Loucy (cell line): ENCODE measurements around the gene MTHFD2L.

ENCODE experiments used
- H2AFZ ChIP-seq: fragments of 200-600 bp; sonication (generic); 2 replicates; pipeline ENCODE4 v1.6.0; 2016; ENCODE audit warnings: antibody characterized with exemption, mild to moderate bottlenecking, low read length, moderate library complexity
- H3F3A ChIP-seq: fragments of 200-600 bp; 2 replicates; pipeline ENCODE4 v1.6.0; 2016; ENCODE audit warnings: antibody characterized with exemption, low read depth, mild to moderate bottlenecking
- H3K27me3 ChIP-seq: fragments of 200-600 bp; sonication (generic); 2 replicates; pipeline ENCODE4 v1.6.1; 2014; ENCODE audit warnings: low read length, mild to moderate bottlenecking; ENCODE audit not compliant: insufficient read depth, poor library complexity, severe bottlenecking
- H3K36me3 ChIP-seq: fragments of 200-600 bp; sonication (generic); 2 replicates; pipeline ENCODE4 v1.6.1; 2016; ENCODE audit warnings: low read length; ENCODE audit not compliant: insufficient read depth
- H3K4me1 ChIP-seq: fragments of 200-600 bp; sonication (generic); 2 replicates; pipeline ENCODE4 v1.5.1; 2014; ENCODE audit warnings: low read length, mild to moderate bottlenecking; ENCODE audit not compliant: insufficient read depth, poor library complexity, severe bottlenecking
- H3K4me2 ChIP-seq: fragments of 200-600 bp; sonication (generic); 2 replicates; pipeline ENCODE4 v1.6.0; 2014; ENCODE audit warnings: antibody characterized with exemption, low read length, low read depth, mild to moderate bottlenecking; ENCODE audit not compliant: poor library complexity, severe bottlenecking
- H3K4me3 ChIP-seq: fragments of 200-600 bp; sonication (generic); 2 replicates; pipeline ENCODE4 v1.5.1; 2014; ENCODE audit warnings: low read length, mild to moderate bottlenecking, mixed read lengths; ENCODE audit not compliant: poor library complexity, severe bottlenecking
- H3K79me2 ChIP-seq: fragments of 200-600 bp; sonication (generic); 2 replicates; pipeline ENCODE4 v1.6.1; 2014; ENCODE audit warnings: low read length; ENCODE audit not compliant: insufficient read depth
- H3K9ac ChIP-seq: fragments of 200-600 bp; sonication (generic); 2 replicates; pipeline ENCODE4 v1.6.0; 2014; ENCODE audit warnings: mild to moderate bottlenecking, low read depth, low read length, moderate library complexity; ENCODE audit not compliant: poor library complexity, severe bottlenecking
- H3K9me2 ChIP-seq: fragments of 200-600 bp; sonication (generic); replicated peaks from 2 replicates; pipeline ENCODE4 v1.6.1; 2016; ENCODE audit warnings: low read depth, low read length, mixed read lengths
- H3K9me3 ChIP-seq: fragments of 200-600 bp; sonication (generic); 2 replicates; pipeline ENCODE4 v1.6.1; 2014; ENCODE audit warnings: mild to moderate bottlenecking, antibody characterized with exemption, low read length, low read depth; ENCODE audit not compliant: insufficient read depth
- H4K20me1 ChIP-seq: fragments of 200-600 bp; sonication (generic); 2 replicates; pipeline ENCODE4 v1.6.0; 2014; ENCODE audit warnings: antibody characterized with exemption, low read length, mild to moderate bottlenecking; ENCODE audit not compliant: insufficient read depth, poor library complexity, severe bottlenecking
- EZH2phosphoT487 ChIP-seq: fragments of 200-600 bp; IDR thresholded peaks from 2 replicates; pipeline ENCODE4 v1.6.1; 2018; ENCODE audit warnings: antibody characterized with exemption, mild to moderate bottlenecking, moderate library complexity, borderline replicate concordance
- TF ChIP-seq, protein P1 (sequence below): fragments of 200-600 bp; sonication (generic); conservative IDR thresholded peaks from 2 replicates; pipeline ENCODE4 v1.5.1; 2014; ENCODE audit warnings: mild to moderate bottlenecking, antibody characterized with exemption, low read length

MTHFD2L gene

DNA sequence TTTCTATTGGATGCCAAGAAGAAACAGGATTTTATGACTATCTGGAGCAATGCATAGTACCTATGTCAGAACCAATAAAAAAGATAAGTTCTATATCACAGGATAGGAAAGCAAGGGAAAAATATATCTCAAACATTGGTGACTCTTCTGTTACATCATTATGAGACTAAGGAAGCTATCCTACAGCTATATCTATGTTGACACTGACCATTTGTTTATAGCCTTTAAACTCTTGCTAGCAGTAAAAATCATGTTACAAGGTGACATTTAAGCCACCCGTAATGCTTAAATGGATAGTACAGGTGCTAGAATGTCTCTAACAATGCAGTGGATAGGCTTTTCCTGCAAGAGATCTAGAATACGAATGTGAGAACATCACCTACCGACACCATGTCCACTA, 121.8 kb downstream of the MTHFD2L start:
- Histone ChIP-seq H3K27me3 (no peaks in the 10 kb centered on the region), H3K9me3 (no peaks in the 10 kb centered on the region), H2AFZ (no peak overlapping the region), H3K79me2 (no peaks in the 10 kb centered on the region), H4K20me1 (no peaks in the 10 kb centered on the region), H3K36me3 (no peaks in the 10 kb centered on the region), H3K4me3 (no peak overlapping the region), H3K9me2 (no peaks in the 10 kb centered on the region), H3K4me2 (no peak overlapping the region), H3K4me1 (no peaks in the 10 kb centered on the region), H3F3A (no peaks in the 10 kb centered on the region), H3K9ac (no peak overlapping the region)
- TF ChIP-seq, protein P1, sequence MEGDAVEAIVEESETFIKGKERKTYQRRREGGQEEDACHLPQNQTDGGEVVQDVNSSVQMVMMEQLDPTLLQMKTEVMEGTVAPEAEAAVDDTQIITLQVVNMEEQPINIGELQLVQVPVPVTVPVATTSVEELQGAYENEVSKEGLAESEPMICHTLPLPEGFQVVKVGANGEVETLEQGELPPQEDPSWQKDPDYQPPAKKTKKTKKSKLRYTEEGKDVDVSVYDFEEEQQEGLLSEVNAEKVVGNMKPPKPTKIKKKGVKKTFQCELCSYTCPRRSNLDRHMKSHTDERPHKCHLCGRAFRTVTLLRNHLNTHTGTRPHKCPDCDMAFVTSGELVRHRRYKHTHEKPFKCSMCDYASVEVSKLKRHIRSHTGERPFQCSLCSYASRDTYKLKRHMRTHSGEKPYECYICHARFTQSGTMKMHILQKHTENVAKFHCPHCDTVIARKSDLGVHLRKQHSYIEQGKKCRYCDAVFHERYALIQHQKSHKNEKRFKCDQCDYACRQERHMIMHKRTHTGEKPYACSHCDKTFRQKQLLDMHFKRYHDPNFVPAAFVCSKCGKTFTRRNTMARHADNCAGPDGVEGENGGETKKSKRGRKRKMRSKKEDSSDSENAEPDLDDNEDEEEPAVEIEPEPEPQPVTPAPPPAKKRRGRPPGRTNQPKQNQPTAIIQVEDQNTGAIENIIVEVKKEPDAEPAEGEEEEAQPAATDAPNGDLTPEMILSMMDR = no peak
- no peak for TF ChIP-seq EZH2phosphoT487

DNA sequence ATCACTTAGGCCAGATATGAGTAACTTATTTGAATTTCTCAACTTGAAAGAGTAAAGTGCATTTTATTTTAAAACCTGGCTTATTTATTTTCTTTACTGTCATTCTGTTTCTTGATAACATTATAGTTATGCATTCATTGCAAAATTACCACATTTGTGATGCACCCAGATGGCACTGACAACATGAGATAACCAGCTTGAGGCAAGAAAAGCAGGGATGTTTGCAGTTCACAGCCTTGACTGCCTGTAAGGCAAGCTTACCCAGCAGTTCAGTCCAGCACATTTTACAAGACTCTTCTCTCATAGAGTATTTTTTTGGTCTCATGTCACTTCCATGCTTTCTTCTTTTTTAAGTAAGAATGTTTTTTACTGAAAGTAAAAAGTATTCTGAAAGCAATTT, 125.0 kb downstream of the MTHFD2L start:
- H3K27me3 ChIP-seq = no peaks in the 10 kb centered on the region
- H3K79me2 ChIP-seq = no peaks in the 10 kb centered on the region
- no peaks in the 10 kb centered on the region for H3K9me2 ChIP-seq
- H3K4me1 ChIP-seq = no peaks in the 10 kb centered on the region
- H2AFZ ChIP-seq = no peak overlapping the region
- TF ChIP-seq, protein P1 = no peak
- no peak for TF ChIP-seq EZH2phosphoT487
- H3K36me3 ChIP-seq = no peaks in the 10 kb centered on the region
- H3F3A ChIP-seq = no peaks in the 10 kb centered on the region
- H4K20me1 ChIP-seq = no peaks in the 10 kb centered on the region
- no peak overlapping the region for H3K9ac ChIP-seq
- no peaks in the 10 kb centered on the region for H3K9me3 ChIP-seq
- H3K4me2 ChIP-seq = no peak overlapping the region
- H3K4me3 ChIP-seq = no peak overlapping the region

DNA sequence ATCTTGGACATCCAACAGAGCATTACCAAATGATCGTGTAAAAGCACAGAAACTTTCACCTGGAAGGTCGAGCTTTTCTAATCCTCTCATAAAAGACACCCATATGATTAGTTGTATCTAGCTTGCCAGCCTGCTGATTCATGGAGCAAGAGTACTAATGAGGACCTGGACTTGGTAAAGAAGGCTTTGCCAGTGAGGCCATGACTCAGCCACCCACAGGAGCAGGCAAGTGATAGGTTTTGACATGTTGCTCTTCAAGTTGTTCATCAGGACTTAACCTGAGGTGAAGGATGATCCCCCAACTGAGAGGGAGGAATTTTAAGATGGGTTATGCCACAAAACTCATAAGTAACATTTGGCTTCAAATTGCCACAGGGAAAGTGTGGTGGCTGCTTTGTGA, 125.7 kb downstream of the MTHFD2L start:
- Histone ChIP-seq H3K9ac (no peak overlapping the region), H3K4me3 (no peak overlapping the region), H3K79me2 (no peaks in the 10 kb centered on the region), H3K4me2 (no peak overlapping the region), H3K36me3 (no peaks in the 10 kb centered on the region), H3F3A (no peaks in the 10 kb centered on the region), H2AFZ (no peak overlapping the region), H3K4me1 (no peaks in the 10 kb centered on the region), H3K9me3 (no peaks in the 10 kb centered on the region), H3K9me2 (no peaks in the 10 kb centered on the region), H3K27me3 (no peaks in the 10 kb centered on the region), H4K20me1 (no peaks in the 10 kb centered on the region)
- no peak for TF ChIP-seq EZH2phosphoT487
- TF ChIP-seq, protein P1 = no peak
